Heart left ventricle (tissue), 16 donors: ENCODE measurements around the gene HAO1. TPM values are rescaled to one million over a fixed set of nuclear protein-coding genes. Genes with fewer than 3 reads are reported as not detected.
"Not testable (repeated sequence)": the region's sequence is repeated elsewhere in the genome, so short reads cannot be mapped to it uniquely, and the experiment has no call there.

ENCODE experiments used
- ATAC-seq, 4 donors: fragments of 200-7000 bp; cut with Tn5 transposase; one replicate each; pipeline ENCODE4 v1.9.1; 2020 to 2022; ENCODE audit warnings: moderate library complexity in 4 of 4, mild to moderate bottlenecking in 3 of 4, moderate number of reproducible peaks in 1 of 4
- DNase-seq, 5 donors: peaks; one replicate each; pipeline ENCODE4 v3.0.0-alpha.2; 2020
- H3K27ac ChIP-seq, 12 donors: fragments of 200-600 bp; sonication (generic) in 4 of 12; one replicate each; pipeline versions ENCODE4 v1.5.0 to v1.8.0; 2016 to 2022; ENCODE audit warnings: mild to moderate bottlenecking in 2 of 12
- H3K27me3 ChIP-seq, 9 donors: fragments of 200-600 bp; sonication (generic) in 2 of 9; one replicate each; pipeline versions ENCODE4 v1.5.1 to v1.8.0; 2016 to 2022; ENCODE audit warnings: mild to moderate bottlenecking in 3 of 9
- H3K36me3 ChIP-seq, 9 donors: fragments of 200-600 bp; sonication (generic) in 2 of 9; one replicate each; pipeline versions ENCODE4 v1.5.0 to v1.8.0; 2018 to 2022; ENCODE audit warnings: mild to moderate bottlenecking in 2 of 9
- H3K4me1 ChIP-seq, 12 donors: fragments of 200-600 bp; sonication (generic) in 4 of 12; one replicate each; pipeline versions ENCODE4 v1.5.0 to v1.8.0; 2016 to 2022; ENCODE audit warnings: mild to moderate bottlenecking in 3 of 12
- H3K4me3 ChIP-seq, 12 donors: fragments of 200-600 bp; sonication (generic) in 4 of 12; one replicate each; pipeline versions ENCODE4 v1.5.0 to v1.8.0; 2017 to 2022; ENCODE audit warnings: mild to moderate bottlenecking in 9 of 12, moderate library complexity in 4 of 12
- H3K9me3 ChIP-seq, 12 donors: fragments of 200-600 bp; sonication (generic) in 4 of 12; one replicate each; pipeline versions ENCODE4 v1.5.0 to v1.8.0; 2016 to 2022; ENCODE audit warnings: mild to moderate bottlenecking in 1 of 12
- POLR2A ChIP-seq, 2 donors: fragments of 450-650 bp; IDR thresholded peaks; one replicate each; pipeline ENCODE4 v1.6.1; 2017; ENCODE audit warnings: antibody characterized with exemption in 2 of 2, mild to moderate bottlenecking in 2 of 2, moderate library complexity in 2 of 2
- WGBS, 4 donors: extraction: QIAGEN DNeasy Blood & Tissue Kit in 2 of 4; methylation state at CpG; one replicate each; pipeline versions ENCODE4 v1.1.5 to v1.1.7; 2013 to 2018; 5-methylcytosine and 5-hydroxymethylcytosine counted together
- intact Hi-C, 10 donors: fragments of 100-400 bp; cut with DNase I; formaldehyde crosslinking; loops; one replicate each; pipeline versions ENCODE4 v1.11.1 to v1.14.2; 2022
- polyA plus RNA-seq, 2 donors: library from polyadenylated mRNA; stranded (reverse); fragments of 200-250 nt; gene quantifications; one replicate each; pipeline ENCODE4 v1.2.3, GENCODE V29; 2013
- total RNA-seq, 9 donors: library from RNA; depleted of rRNA in 2 of 9; stranded (reverse); fragments of >200 nt in 2 of 9; fragmentation: NEBNext Ultra II Directional in 3 of 9; extraction: Animal tissue kit (Norgen Biotek cat#: 25700) in 3 of 9; gene quantifications; one replicate each; pipeline versions ENCODE4 v1.1.0 to v1.2.4, GENCODE V29; 2016 to 2023
- TF ChIP-seq, protein P1 (sequence below), 12 donors: fragments of 200-600 bp; sonication (generic) in 4 of 12; IDR thresholded peaks; one replicate each; pipeline versions ENCODE4 v1.5.0 to v1.8.0; 2018 to 2022; ENCODE audit warnings: antibody characterized with exemption in 12 of 12, mild to moderate bottlenecking in 5 of 12
- donor health status: ischemic (EF 13 %, LVEDD 7.1; RV severe dilation, severe dysfunction).
- donor health status: healthy with polysubstance abuse.
- donor health status: DM: no; HTN: yes; CAD: no.
- donor health status: DM: no; HTN: no; CAD: no.
- donor health status: ischemic (EF 25% LVEDD 6.9; RV normal size, moderate dysfunction).
- donor health status: ischemic (EF 25% LVEDD 5.7; RV mildly dilated, moderate dysfunction).
- donor health status: healthy.
- donor health status: DM: yes; HTN: yes; CAD: no.
- donor health status: ischemic (EF 35%, LVEDD 5.7; RV mildly dilated, moderate dysfunction).
- donor health status: nonischemic (EF 11% LVEDD 7.7; RV severe dilation, severe dysfunction).
- donor health status: DM: yes; HTN: yes; CAD: no.
- donor health status: PGD.
- donor health status: ischemic (EF 29% LVEDD 5.4; RV normal size, mild dysfunction).
- donor health status: nonischemic (EF 23%, LVEDD 6.1; RV moderate dilation, normal function).

Gene HAO1
- total and polyA plus RNA-seq, 11 donors = 0.17 TPM; not detected in 10

DNA sequence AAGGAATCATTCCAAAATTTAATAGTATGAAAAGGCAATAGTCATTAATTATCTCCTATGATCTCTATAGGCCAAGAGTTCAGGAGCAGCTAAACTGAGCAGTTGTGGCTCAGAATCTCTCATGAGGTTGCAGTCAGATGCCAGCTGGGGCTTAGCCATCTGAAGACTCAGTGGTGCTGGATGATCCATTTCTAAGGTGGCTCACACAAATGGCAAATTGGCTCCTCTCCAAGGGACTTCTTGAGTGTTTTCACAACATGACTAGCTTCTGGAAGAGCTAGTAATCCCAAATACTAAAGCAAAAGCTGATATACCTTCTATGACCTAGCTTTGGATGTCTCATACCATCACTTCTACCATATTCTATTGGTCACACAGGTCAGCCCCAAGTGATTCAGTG, 104.2 kb downstream of the HAO1 start:
- intact Hi-C loops = no loop called here
- H3K4me3 ChIP-seq = no peak overlapping the region
- H3K4me1 ChIP-seq = no peaks in the 10 kb centered on the region
- ATAC-seq (no peak), DNase-seq (no peak)
- no peaks in the 10 kb centered on the region for H3K27me3 ChIP-seq
- TF ChIP-seq, protein P1, sequence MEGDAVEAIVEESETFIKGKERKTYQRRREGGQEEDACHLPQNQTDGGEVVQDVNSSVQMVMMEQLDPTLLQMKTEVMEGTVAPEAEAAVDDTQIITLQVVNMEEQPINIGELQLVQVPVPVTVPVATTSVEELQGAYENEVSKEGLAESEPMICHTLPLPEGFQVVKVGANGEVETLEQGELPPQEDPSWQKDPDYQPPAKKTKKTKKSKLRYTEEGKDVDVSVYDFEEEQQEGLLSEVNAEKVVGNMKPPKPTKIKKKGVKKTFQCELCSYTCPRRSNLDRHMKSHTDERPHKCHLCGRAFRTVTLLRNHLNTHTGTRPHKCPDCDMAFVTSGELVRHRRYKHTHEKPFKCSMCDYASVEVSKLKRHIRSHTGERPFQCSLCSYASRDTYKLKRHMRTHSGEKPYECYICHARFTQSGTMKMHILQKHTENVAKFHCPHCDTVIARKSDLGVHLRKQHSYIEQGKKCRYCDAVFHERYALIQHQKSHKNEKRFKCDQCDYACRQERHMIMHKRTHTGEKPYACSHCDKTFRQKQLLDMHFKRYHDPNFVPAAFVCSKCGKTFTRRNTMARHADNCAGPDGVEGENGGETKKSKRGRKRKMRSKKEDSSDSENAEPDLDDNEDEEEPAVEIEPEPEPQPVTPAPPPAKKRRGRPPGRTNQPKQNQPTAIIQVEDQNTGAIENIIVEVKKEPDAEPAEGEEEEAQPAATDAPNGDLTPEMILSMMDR (IDR thresholded peaks at IDR 0.05) = no peak
- TF ChIP-seq POLR2A (IDR thresholded peaks at IDR 0.05) = no peak
- no peak overlapping the region for H3K27ac ChIP-seq
- H3K36me3 ChIP-seq = no peaks in the 10 kb centered on the region
- H3K9me3 ChIP-seq = peaks cover 0 to 23% (median 5%) of the 10 kb centered on the region in 12 donors

DNA sequence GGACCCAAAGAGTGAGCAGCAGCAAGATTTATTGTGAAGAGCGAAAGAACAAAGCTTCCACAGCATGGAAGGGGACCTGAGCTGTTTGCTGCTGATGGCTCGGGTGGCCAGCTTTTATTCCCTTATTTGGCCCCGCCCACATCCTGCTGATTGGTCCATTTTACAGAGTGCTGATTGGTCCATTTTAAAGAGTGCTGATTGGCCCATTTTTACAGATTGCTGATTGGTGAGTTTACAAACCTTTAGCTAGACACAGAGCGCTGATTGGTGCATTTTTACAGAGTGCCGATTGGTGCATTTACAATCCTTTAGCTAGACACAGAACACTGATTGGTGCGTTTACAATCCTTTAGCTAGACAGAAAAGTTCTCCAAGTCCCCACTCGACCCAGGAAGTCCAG, 105.8 kb downstream of the HAO1 start:
- intact Hi-C loops, H3K36me3 ChIP-seq, ATAC-seq, H3K4me1 ChIP-seq, H3K27ac ChIP-seq, H3K4me3 ChIP-seq, DNase-seq, H3K27me3 ChIP-seq: not testable (repeated sequence)
- peaks cover 0 to 23% (median 5%) of the 10 kb centered on the region in 12 donors for H3K9me3 ChIP-seq
- WGBS, 4 donors = 74 to 83% (median 78%) methylated on average over 7 of the region's 7 CpGs

Other genes starting within 250 kb of the HAO1 start
- gene TMX4, start 79.3 kb upstream of the HAO1 start, total RNA-seq = 100 to 1,000 TPM in 6 of 9 donors, 10 to 100 TPM in 3; 70.6 to 279 (median 115) TPM
- 100 to 1,000 TPM in 1 of 2 donors, 10 to 100 TPM in 1; 35.1 to 103 TPM for gene TMX4, start 79.3 kb upstream of the HAO1 start, polyA plus RNA-seq
- gene PLCB1, start 191.8 kb upstream of the HAO1 start, total RNA-seq = 10 to 100 TPM in 3 of 9 donors, 1 to 10 TPM in 6; 4.0 to 12.1 (median 8.0) TPM
- gene PLCB1, start 191.8 kb upstream of the HAO1 start, polyA plus RNA-seq = 1 to 10 TPM; 2.5 to 3.1 TPM